ENCODE results near the gene TOR1AIP1. TPM values are rescaled to one million over a fixed set of nuclear protein-coding genes. Genes with fewer than 3 reads are reported as not detected.

Gene TOR1AIP1
- polyA plus RNA-seq, 1 experiment: 16.4 TPM

GRCh38 chr1:179910934-179911333 is 28.8 kb downstream of the TOR1AIP1 start:
- CTCF ChIA-PET: interaction anchor here (1.0 to 2.1 kb wide), 3 partner anchors 18 to 45 kb away, joined by 3 to 8 read pairs (median 3); no protein-coding TSS in a partner anchor
- POLR2A ChIA-PET: no interaction called here
- DNase-seq (ENCODE audit: low read depth): no peak
- no peak overlapping the region for H3K4me3 ChIP-seq (ENCODE audit: low read depth, low read length)
- H3K36me3 ChIP-seq (ENCODE audit: control insufficient read depth, insufficient read depth, low read length): peaks cover 3% of the 10 kb centered on the region
- TF ChIP-seq CTCF (IDR thresholded peaks at IDR 0.05; ENCODE audit: insufficient read depth, low read depth, low read length): no peak
- H3K27me3 ChIP-seq (ENCODE audit: control insufficient read depth, insufficient read depth, low read length): no peaks in the 10 kb centered on the region

- TF ChIP-seq CTCF (IDR thresholded peaks at IDR 0.05; ENCODE audit: insufficient read depth, low read depth, low read length): no peak
- Histone ChIP-seq H3K36me3 (ENCODE audit: control insufficient read depth, insufficient read depth, low read length) (peaks cover 3% of the 10 kb centered on the region), H3K4me3 (ENCODE audit: low read depth, low read length) (no peak overlapping the region), H3K27me3 (ENCODE audit: control insufficient read depth, insufficient read depth, low read length) (no peaks in the 10 kb centered on the region)
- CTCF ChIA-PET: interaction anchor here (1.0 to 2.1 kb wide), 3 partner anchors 19 to 46 kb away, joined by 3 to 8 read pairs (median 3); no protein-coding TSS in a partner anchor
- DNase-seq (ENCODE audit: low read depth): no peak
- POLR2A ChIA-PET: interaction anchor here (0.6 kb wide), 1 partner anchor 29 kb away, joined by 4 read pairs; the partner anchor contains the start of gene TOR1AIP1
Observed at GRCh38 chr1:179911812-179912211, 29.7 kb downstream of the TOR1AIP1 start.

- Histone ChIP-seq H3K27me3 (ENCODE audit: control insufficient read depth, insufficient read depth, low read length) (no peaks in the 10 kb centered on the region), H3K4me3 (ENCODE audit: low read depth, low read length) (no peak overlapping the region), H3K36me3 (ENCODE audit: control insufficient read depth, insufficient read depth, low read length) (peaks cover 2% of the 10 kb centered on the region; the same call in 1 of the 2 replicates)
- ChIA-PET CTCF (no interaction called here), POLR2A (interaction anchor here (0.6 to 0.7 kb wide), 2 partner anchors 21 to 42 kb away, joined by 3 to 4 read pairs; no protein-coding TSS in a partner anchor)
- peak; percentile 28 for DNase-seq (ENCODE audit: low read depth)
- no peak for TF ChIP-seq CTCF (IDR thresholded peaks at IDR 0.05; ENCODE audit: insufficient read depth, low read depth, low read length)
Observed at GRCh38 chr1:179917601-179918429, 35.7 kb downstream of the TOR1AIP1 start.

- ChIA-PET POLR2A (interaction anchor here (0.6 kb wide), 1 partner anchor 27 kb away, joined by 4 read pairs; no protein-coding TSS in a partner anchor), CTCF (interaction anchor here (1.0 kb wide), 1 partner anchor 16 kb away, joined by 3 read pairs; no protein-coding TSS in a partner anchor)
- TF ChIP-seq CTCF (IDR thresholded peaks at IDR 0.05; ENCODE audit: insufficient read depth, low read depth, low read length): no peak
- Histone ChIP-seq H3K36me3 (ENCODE audit: control insufficient read depth, insufficient read depth, low read length) (peaks cover 1% of the 10 kb centered on the region; the same call in 1 of the 2 replicates), H3K27me3 (ENCODE audit: control insufficient read depth, insufficient read depth, low read length) (no peaks in the 10 kb centered on the region), H3K4me3 (ENCODE audit: low read depth, low read length) (no peak overlapping the region)
- no peak for DNase-seq (ENCODE audit: low read depth)
Observed at GRCh38 chr1:179921472-179921871, 39.4 kb downstream of the TOR1AIP1 start.
